Sigmoid colon (tissue), 4 donors: ENCODE results near the gene CTNNBL1.

Experiments
- CTCF ChIP-seq, 4 experiments: fragments of 450-650 bp in 3 of 4; fragments of 200-600 bp in 1 of 4; IDR thresholded peaks; one replicate each; pipeline ENCODE4 v1.5.1; 2016 to 2019; ENCODE audit warnings: antibody characterized with exemption in 4 of 4, mild to moderate bottlenecking in 3 of 4, moderate library complexity in 2 of 4
- EP300 ChIP-seq, 4 donors: sonication (generic); formaldehyde crosslinking; IDR thresholded peaks; one replicate each; pipeline ENCODE4 v1.6.1; 2017; ENCODE audit warnings: antibody characterized with exemption in 4 of 4
- POLR2A ChIP-seq, 2 donors: fragments of 450-650 bp; IDR thresholded peaks; one replicate each; pipeline ENCODE4 v1.6.1; 2016; ENCODE audit warnings: antibody characterized with exemption in 2 of 2, mild to moderate bottlenecking in 2 of 2, moderate library complexity in 2 of 2
- POLR2AphosphoS5 ChIP-seq, 4 donors: sonication (generic); formaldehyde crosslinking; IDR thresholded peaks; one replicate each; pipeline ENCODE4 v1.6.1; 2017; ENCODE audit warnings: antibody characterized with exemption in 4 of 4

- TF ChIP-seq CTCF (IDR thresholded peaks at IDR 0.05) (no peak), POLR2A (IDR thresholded peaks at IDR 0.05) (no peak), POLR2AphosphoS5 (IDR thresholded peaks at IDR 0.05) (no peak), EP300 (IDR thresholded peaks at IDR 0.05) (no peak)
These were observed 6.5 kb downstream of the CTNNBL1 start for GRCh38 chr20:37700301-37700700.
